ENCODE data around the gene SFMBT2.

Gene SFMBT2

GRCh38 chr10:7357193-7357592 is 53.6 kb downstream of the SFMBT2 start:
- Histone ChIP-seq H3K27me3 (ENCODE audit: insufficient read depth, low read depth) (no peaks in the 10 kb centered on the region), H4K20me1 (ENCODE audit: insufficient read depth) (peaks cover 13% of the 10 kb centered on the region), H3K4me2 (no peak overlapping the region), H3K79me2 (ENCODE audit: insufficient read depth, low read depth) (peaks cover 88% of the 10 kb centered on the region), H3K27ac (no peak overlapping the region), H3K4me1 (ENCODE audit: low read depth, poor library complexity, severe bottlenecking) (no peaks in the 10 kb centered on the region), H2AFZ (ENCODE audit: low read depth) (no peak overlapping the region), H3K4me3 (IDR thresholded peaks at IDR 0.05; ENCODE audit: insufficient read depth, low read depth, low read length) (no peak overlapping the region), H3K9ac (no peak overlapping the region), H3K36me3 (ENCODE audit: insufficient read depth) (peaks cover 3% of the 10 kb centered on the region; the same call in 1 of the 2 replicates)
- TF ChIP-seq, protein P1, sequence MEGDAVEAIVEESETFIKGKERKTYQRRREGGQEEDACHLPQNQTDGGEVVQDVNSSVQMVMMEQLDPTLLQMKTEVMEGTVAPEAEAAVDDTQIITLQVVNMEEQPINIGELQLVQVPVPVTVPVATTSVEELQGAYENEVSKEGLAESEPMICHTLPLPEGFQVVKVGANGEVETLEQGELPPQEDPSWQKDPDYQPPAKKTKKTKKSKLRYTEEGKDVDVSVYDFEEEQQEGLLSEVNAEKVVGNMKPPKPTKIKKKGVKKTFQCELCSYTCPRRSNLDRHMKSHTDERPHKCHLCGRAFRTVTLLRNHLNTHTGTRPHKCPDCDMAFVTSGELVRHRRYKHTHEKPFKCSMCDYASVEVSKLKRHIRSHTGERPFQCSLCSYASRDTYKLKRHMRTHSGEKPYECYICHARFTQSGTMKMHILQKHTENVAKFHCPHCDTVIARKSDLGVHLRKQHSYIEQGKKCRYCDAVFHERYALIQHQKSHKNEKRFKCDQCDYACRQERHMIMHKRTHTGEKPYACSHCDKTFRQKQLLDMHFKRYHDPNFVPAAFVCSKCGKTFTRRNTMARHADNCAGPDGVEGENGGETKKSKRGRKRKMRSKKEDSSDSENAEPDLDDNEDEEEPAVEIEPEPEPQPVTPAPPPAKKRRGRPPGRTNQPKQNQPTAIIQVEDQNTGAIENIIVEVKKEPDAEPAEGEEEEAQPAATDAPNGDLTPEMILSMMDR (conservative IDR thresholded peaks at IDR 0.05; ENCODE audit: low read depth, low read length): no peak

- H2AFZ ChIP-seq (ENCODE audit: low read depth): no peak overlapping the region
- no peak overlapping the region for H3K9ac ChIP-seq
- no peak overlapping the region for H3K4me2 ChIP-seq
- no peak overlapping the region for H3K4me3 ChIP-seq (IDR thresholded peaks at IDR 0.05; ENCODE audit: insufficient read depth, low read depth, low read length)
- TF ChIP-seq, protein P1 (conservative IDR thresholded peaks at IDR 0.05; ENCODE audit: low read depth, low read length): no peak
- peaks cover 90% of the 10 kb centered on the region for H3K79me2 ChIP-seq (ENCODE audit: insufficient read depth, low read depth)
- H3K36me3 ChIP-seq (ENCODE audit: insufficient read depth): no peaks in the 10 kb centered on the region; the same call in 1 of the 2 replicates
- no peak overlapping the region for H3K27ac ChIP-seq
- H3K27me3 ChIP-seq (ENCODE audit: insufficient read depth, low read depth): no peaks in the 10 kb centered on the region
- H3K4me1 ChIP-seq (ENCODE audit: low read depth, poor library complexity, severe bottlenecking): no peaks in the 10 kb centered on the region
- peaks cover 13% of the 10 kb centered on the region for H4K20me1 ChIP-seq (ENCODE audit: insufficient read depth)
Observed at GRCh38 chr10:7354330-7355047, 56.3 kb downstream of the SFMBT2 start.

- no peak overlapping the region for H3K9ac ChIP-seq
- H3K4me3 ChIP-seq (IDR thresholded peaks at IDR 0.05; ENCODE audit: insufficient read depth, low read depth, low read length): no peak overlapping the region
- H3K36me3 ChIP-seq (ENCODE audit: insufficient read depth): no peaks in the 10 kb centered on the region; the same call in 1 of the 2 replicates
- H3K27me3 ChIP-seq (ENCODE audit: insufficient read depth, low read depth): no peaks in the 10 kb centered on the region
- H3K27ac ChIP-seq: no peak overlapping the region
- no peaks in the 10 kb centered on the region for H3K4me1 ChIP-seq (ENCODE audit: low read depth, poor library complexity, severe bottlenecking)
- TF ChIP-seq, protein P1 (conservative IDR thresholded peaks at IDR 0.05; ENCODE audit: low read depth, low read length): no peak
- no peak overlapping the region for H2AFZ ChIP-seq (ENCODE audit: low read depth)
- H3K79me2 ChIP-seq (ENCODE audit: insufficient read depth, low read depth): peaks cover 90% of the 10 kb centered on the region; the same call in 1 of the 2 replicates
- 0 out of 2 replicates have a peak, but pooled peaks cover 8% of the 10 kb centered on the region for H4K20me1 ChIP-seq (ENCODE audit: insufficient read depth)
- H3K4me2 ChIP-seq: no peak overlapping the region
Observed at GRCh38 chr10:7351894-7352293, 58.9 kb downstream of the SFMBT2 start.

- Histone ChIP-seq H2AFZ (ENCODE audit: low read depth) (no peak overlapping the region), H4K20me1 (ENCODE audit: insufficient read depth) (0 out of 2 replicates have a peak, but pooled peaks cover 8% of the 10 kb centered on the region), H3K4me2 (no peak overlapping the region), H3K4me1 (ENCODE audit: low read depth, poor library complexity, severe bottlenecking) (no peaks in the 10 kb centered on the region), H3K9ac (no peak overlapping the region), H3K36me3 (ENCODE audit: insufficient read depth) (no peaks in the 10 kb centered on the region; the same call in 1 of the 2 replicates), H3K4me3 (IDR thresholded peaks at IDR 0.05; ENCODE audit: insufficient read depth, low read depth, low read length) (no peak overlapping the region), H3K27me3 (ENCODE audit: insufficient read depth, low read depth) (no peaks in the 10 kb centered on the region), H3K27ac (no peak overlapping the region), H3K79me2 (ENCODE audit: insufficient read depth, low read depth) (peaks cover 90% of the 10 kb centered on the region; the same call in 1 of the 2 replicates)
- TF ChIP-seq, protein P1 (conservative IDR thresholded peaks at IDR 0.05; ENCODE audit: low read depth, low read length): no peak
Observed at GRCh38 chr10:7350541-7351195, 60.2 kb downstream of the SFMBT2 start.

Data from KMS-11 (cell line).